ENCODE data around the gene ALDH1A2.
A peak's percentile ranks its signal among the peaks of the same experiment; 100 is the strongest.

ALDH1A2 gene

GRCh38 chr15:57915827-57916531 lies 149.5 kb downstream of the ALDH1A2 start:
- Histone ChIP-seq H3K9me3 (ENCODE audit: control insufficient read depth, low read length) (no peaks in the 10 kb centered on the region), H3K4me3 (ENCODE audit: low read length) (no peak overlapping the region), H3K4me1 (ENCODE audit: control insufficient read depth, insufficient read depth, low read length) (peaks cover 25% of the 10 kb centered on the region), H3K9ac (ENCODE audit: low read length) (no peak overlapping the region), H3K36me3 (ENCODE audit: control insufficient read depth, insufficient read depth, low read length, severe bottlenecking) (no peaks in the 10 kb centered on the region), H3K27me3 (replicated peaks; ENCODE audit: control insufficient read depth, insufficient read depth, low read length) (peaks cover 12% of the 10 kb centered on the region)
- no peak for DNase-seq (ENCODE audit: low read depth)

- Histone ChIP-seq H3K4me1 (ENCODE audit: control insufficient read depth, insufficient read depth, low read length) (peaks cover 15% of the 10 kb centered on the region), H3K9ac (ENCODE audit: low read length) (no peak overlapping the region), H3K27me3 (replicated peaks; ENCODE audit: control insufficient read depth, insufficient read depth, low read length) (peaks cover 22% of the 10 kb centered on the region), H3K36me3 (ENCODE audit: control insufficient read depth, insufficient read depth, low read length, severe bottlenecking) (no peaks in the 10 kb centered on the region), H3K4me3 (ENCODE audit: low read length) (no peak overlapping the region), H3K9me3 (ENCODE audit: control insufficient read depth, low read length) (no peaks in the 10 kb centered on the region)
- DNase-seq (ENCODE audit: low read depth), result no peak
Observed at GRCh38 chr15:57914350-57915055, 151.0 kb downstream of the ALDH1A2 start.

GRCh38 chr15:57911247-57911646 lies 154.3 kb downstream of the ALDH1A2 start:
- H3K4me1 ChIP-seq (ENCODE audit: control insufficient read depth, insufficient read depth, low read length), result peaks cover 15% of the 10 kb centered on the region
- DNase-seq (ENCODE audit: low read depth), result peak; percentile 89
- H3K9me3 ChIP-seq (ENCODE audit: control insufficient read depth, low read length), result no peaks in the 10 kb centered on the region
- H3K27me3 ChIP-seq (replicated peaks; ENCODE audit: control insufficient read depth, insufficient read depth, low read length), result peaks cover 35% of the 10 kb centered on the region
- H3K36me3 ChIP-seq (ENCODE audit: control insufficient read depth, insufficient read depth, low read length, severe bottlenecking), result no peaks in the 10 kb centered on the region
- H3K4me3 ChIP-seq (ENCODE audit: low read length), result no peak overlapping the region
- no peak overlapping the region for H3K9ac ChIP-seq (ENCODE audit: low read length)

GRCh38 chr15:57910672-57911071 lies 154.8 kb downstream of the ALDH1A2 start:
- peaks cover 41% of the 10 kb centered on the region for H3K27me3 ChIP-seq (replicated peaks; ENCODE audit: control insufficient read depth, insufficient read depth, low read length)
- H3K9ac ChIP-seq (ENCODE audit: low read length), result no peak overlapping the region
- no peak for DNase-seq (ENCODE audit: low read depth)
- no peak overlapping the region for H3K4me3 ChIP-seq (ENCODE audit: low read length)
- H3K9me3 ChIP-seq (ENCODE audit: control insufficient read depth, low read length), result no peaks in the 10 kb centered on the region
- no peaks in the 10 kb centered on the region for H3K36me3 ChIP-seq (ENCODE audit: control insufficient read depth, insufficient read depth, low read length, severe bottlenecking)
- H3K4me1 ChIP-seq (ENCODE audit: control insufficient read depth, insufficient read depth, low read length), result peaks cover 14% of the 10 kb centered on the region

GRCh38 chr15:57909388-57909787 lies 156.1 kb downstream of the ALDH1A2 start:
- peaks cover 47% of the 10 kb centered on the region for H3K27me3 ChIP-seq (replicated peaks; ENCODE audit: control insufficient read depth, insufficient read depth, low read length)
- H3K9ac ChIP-seq (ENCODE audit: low read length), result no peak overlapping the region
- no peak for DNase-seq (ENCODE audit: low read depth)
- H3K4me1 ChIP-seq (ENCODE audit: control insufficient read depth, insufficient read depth, low read length), result peaks cover 10% of the 10 kb centered on the region
- no peaks in the 10 kb centered on the region for H3K36me3 ChIP-seq (ENCODE audit: control insufficient read depth, insufficient read depth, low read length, severe bottlenecking)
- no peaks in the 10 kb centered on the region for H3K9me3 ChIP-seq (ENCODE audit: control insufficient read depth, low read length)
- no peak overlapping the region for H3K4me3 ChIP-seq (ENCODE audit: low read length)

GRCh38 chr15:57903626-57904025 lies 161.9 kb downstream of the ALDH1A2 start:
- H3K9ac ChIP-seq (ENCODE audit: low read length), result no peak overlapping the region
- DNase-seq (ENCODE audit: low read depth), result peak; percentile 74

More at GRCh38 chr15:57903626-57904025, 161.9 kb downstream of the ALDH1A2 start:
- Histone ChIP-seq H3K4me3 (ENCODE audit: low read length) (no peak overlapping the region), H3K4me1 (ENCODE audit: control insufficient read depth, insufficient read depth, low read length) (peaks cover under 1% of the 10 kb centered on the region), H3K27me3 (replicated peaks; ENCODE audit: control insufficient read depth, insufficient read depth, low read length) (peaks cover 42% of the 10 kb centered on the region), H3K36me3 (ENCODE audit: control insufficient read depth, insufficient read depth, low read length, severe bottlenecking) (no peaks in the 10 kb centered on the region), H3K9me3 (ENCODE audit: control insufficient read depth, low read length) (no peaks in the 10 kb centered on the region)

Measured in adipocyte (in vitro differentiated cells).